Activated effector memory CD4-positive, alpha-beta T cell treated with Interleukin-2 at 50 U/mL for 16 hours (primary cell): Measurements from ENCODE around the gene TBC1D8.

Experiments
- DNase-seq: peaks from one replicate; pipeline ENCODE4 v3.0.0-alpha.2; 2020

The TBC1D8 gene

DNA sequence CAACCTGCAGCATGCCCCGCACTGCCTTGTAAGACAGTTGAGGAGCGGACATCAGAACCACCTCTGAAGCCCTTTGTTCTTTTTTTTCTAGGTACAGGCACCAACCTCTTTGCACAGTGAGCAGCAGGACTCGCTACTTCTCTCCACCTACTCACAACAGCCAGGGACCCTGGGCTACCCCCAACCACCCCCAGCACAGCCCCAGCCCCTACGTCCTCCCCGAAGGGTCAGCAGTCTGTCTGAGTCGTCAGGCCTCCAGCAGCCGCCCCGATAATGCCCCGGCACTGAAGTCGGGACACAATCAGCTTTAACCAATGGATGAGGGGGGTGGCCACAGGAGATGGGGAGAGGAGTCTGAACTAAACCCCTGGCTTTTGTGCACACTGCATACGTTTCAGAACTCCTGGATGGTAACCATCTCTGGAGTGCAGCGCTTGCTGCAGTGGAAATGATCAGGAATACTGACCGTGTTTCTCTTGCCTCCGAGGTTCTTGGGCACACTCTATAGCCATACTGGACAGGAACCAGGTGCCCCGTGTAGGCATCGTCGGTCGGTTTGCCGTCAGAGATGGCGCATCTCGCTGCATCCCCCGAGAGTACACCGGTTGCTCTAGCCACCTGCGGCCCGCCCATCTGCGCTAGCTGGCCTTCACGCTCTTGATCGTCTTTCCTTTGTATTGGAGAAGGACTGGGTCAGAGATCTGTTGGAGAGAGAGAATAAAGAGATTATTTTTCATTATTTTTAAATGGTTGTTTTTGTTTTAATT lies 155.7 kb downstream of the TBC1D8 start:
- DNase-seq, result no peak

- no peak for DNase-seq
These were observed 157.9 kb downstream of the TBC1D8 start for GRCh38 chr2:100993294-100993693.

DNA sequence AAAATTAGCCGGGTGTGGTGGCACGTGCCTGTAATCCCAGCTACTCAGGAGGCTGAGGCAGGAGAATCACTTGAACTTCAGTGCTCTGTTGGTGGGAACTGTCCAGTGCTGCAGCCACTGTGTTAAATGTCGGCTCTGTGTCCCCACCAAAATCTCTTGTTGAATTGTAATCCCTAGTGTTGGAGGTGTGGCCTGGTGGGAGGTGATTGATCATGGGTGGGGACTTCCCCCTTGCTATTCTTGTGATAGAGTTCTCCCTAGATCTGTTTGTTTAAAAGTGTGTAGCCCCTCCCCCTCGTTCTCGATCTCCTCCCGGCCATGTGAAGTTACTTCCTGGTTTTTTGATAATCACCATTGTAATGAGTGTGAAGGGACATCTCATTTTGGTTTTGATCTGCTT lies 158.9 kb downstream of the TBC1D8 start:
- no peak for DNase-seq

DNA sequence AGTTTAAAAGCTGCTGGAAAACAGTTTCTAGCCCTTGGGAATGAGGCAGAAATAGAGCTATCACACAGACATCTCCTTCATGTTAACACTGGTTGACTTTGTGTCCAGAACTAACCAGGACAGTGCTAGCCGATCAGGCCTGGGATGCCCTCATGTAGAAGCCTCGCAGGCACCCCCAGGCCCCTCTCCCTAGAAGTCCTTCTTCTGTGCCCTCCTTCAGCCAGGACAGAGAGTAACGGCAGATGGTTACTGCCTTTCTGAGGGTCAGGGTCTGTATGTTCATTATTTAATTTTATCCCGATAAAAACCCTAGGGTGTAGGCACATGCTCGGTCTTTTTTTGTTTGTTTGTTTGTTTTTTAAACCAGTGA lies 159.8 kb downstream of the TBC1D8 start:
- no peak for DNase-seq

DNA sequence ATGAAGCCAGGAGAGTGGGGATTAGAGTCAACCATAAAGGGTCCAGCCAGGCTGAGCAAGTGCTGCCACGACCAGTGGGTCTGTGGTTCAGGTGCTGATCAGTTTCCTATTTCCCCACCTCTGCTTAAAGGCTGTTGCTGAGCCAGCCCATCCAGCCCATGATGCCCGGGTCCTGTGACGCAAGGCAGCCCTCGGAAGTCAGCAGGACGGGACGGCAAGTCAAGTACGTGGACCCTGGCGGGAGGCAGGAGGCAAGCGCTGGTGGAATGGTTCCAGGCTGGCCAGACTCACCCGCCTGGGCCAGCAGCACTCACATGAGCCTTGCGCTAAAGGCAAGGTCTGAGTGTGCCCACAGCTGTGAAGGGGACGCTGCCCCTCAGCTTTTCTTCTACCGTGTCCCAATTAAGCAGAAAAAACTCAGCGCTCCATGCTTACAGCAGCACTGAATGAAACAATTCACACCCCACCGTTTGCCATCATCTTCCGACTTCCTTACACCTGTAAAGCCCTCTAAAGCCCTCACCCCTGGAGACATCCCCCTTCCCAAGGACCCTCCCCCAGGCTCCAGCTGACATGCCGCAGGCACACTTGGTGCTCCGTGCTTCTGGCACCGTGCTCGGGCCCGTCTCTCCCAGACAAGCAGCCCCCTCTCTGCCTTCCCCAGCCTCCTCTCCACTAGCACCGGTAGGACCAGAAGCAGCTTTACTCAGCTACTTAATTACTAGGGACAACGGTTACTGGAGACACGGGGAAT lies 160.4 kb downstream of the TBC1D8 start:
- no peak for DNase-seq

DNA sequence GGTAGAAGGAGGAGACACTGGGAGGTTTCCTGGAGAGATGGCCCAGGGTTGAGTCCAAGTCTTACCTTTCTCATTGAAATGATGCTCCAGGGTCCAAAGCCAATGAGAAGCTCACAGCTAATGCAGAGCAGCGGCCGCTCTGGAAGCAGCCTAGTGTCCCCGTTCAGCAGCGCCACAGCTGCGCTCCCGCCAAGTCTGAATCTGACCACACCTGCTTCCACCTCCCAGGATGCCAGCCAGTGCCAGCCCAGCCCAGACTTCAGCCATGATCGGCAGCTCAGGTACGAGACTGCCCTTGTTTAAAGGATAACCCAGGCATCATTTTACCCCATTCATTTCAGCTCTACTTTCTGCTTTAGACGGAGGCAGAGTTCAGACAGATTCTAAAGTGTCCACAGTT lies 161.0 kb downstream of the TBC1D8 start:
- DNase-seq, result no peak

- DNase-seq, result no peak
These were observed 161.5 kb downstream of the TBC1D8 start for GRCh38 chr2:100989666-100990065.

GRCh38 chr2:100988630-100989417 lies 162.4 kb downstream of the TBC1D8 start:
- no peak for DNase-seq

DNA sequence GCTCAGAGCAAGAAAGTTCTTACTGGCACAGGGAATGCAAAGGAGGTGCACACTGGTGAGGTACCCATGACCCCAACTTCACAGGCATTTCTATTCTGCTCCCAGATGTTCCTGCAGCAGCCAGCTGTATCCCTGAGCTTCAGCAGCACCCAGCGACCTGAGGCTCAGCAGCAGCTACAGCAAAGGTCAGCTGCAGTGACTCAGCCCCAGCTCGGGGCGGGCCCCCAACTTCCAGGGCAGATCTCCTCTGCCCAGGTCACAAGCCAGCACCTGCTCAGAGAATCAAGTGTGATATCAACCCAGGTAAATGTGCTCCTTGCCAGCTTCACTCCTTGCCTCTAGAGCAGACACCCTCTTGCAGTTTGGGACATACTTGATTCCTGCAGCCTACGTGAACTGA lies 163.2 kb downstream of the TBC1D8 start:
- DNase-seq, result no peak

DNA sequence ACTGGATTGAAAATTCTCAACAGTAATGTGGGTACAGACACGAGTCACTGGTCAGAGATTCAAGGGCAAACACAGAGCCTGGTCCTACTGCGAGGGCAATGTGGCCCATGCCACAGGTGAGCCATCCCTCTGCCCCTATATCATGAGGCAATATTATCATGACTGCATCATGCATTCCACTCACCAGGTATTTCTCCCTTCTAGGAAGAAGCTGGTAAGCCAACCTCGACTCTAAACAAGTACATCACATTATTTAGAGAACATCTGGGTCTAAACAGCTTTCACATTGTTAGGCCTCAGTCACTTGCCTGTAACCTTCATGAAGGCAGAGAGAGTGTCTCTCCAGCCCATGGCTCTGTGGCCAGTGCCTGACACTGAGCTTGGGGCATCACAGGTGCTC lies 163.6 kb downstream of the TBC1D8 start:
- no peak for DNase-seq

DNA sequence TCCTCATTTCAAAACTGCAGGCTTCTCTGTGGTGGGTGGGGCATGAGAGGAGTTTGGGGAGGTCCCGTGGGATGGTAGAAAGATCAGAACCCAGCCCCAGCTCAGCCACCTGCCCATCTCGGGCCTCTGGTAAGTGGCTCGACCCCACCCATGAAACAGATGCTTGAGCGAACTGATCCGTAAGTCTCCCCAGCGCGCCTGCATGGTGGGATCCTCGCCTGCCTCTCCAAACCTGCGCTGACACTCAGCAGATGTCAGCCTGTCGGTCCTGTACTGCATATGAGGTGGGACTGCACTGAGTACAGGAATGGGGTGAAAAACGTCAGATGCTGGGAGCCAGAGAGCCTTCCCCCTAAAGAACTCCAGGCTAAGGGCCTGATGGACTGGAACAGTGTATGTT lies 165.0 kb downstream of the TBC1D8 start:
- no peak for DNase-seq

DNA sequence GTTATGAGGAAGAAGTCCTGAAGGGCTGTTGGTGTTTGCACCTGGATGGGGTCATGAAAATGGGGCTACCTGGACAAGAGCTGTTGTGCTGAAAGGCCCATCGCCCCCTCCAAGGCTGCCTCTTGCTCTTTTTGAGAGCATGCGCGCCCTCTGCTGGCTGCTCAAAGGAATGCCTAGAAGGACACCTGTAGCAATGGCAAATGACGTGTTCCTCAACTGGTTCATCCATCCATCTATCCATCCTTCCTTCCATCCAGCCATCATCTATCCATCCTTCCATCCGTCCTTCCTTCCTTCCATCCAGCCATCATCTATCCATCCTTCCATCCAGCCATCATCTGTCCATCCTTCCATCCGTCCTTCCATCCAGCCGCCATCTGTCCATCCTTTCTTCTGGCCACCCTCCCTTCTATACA lies 166.3 kb downstream of the TBC1D8 start:
- DNase-seq, result peak; percentile 50

DNA sequence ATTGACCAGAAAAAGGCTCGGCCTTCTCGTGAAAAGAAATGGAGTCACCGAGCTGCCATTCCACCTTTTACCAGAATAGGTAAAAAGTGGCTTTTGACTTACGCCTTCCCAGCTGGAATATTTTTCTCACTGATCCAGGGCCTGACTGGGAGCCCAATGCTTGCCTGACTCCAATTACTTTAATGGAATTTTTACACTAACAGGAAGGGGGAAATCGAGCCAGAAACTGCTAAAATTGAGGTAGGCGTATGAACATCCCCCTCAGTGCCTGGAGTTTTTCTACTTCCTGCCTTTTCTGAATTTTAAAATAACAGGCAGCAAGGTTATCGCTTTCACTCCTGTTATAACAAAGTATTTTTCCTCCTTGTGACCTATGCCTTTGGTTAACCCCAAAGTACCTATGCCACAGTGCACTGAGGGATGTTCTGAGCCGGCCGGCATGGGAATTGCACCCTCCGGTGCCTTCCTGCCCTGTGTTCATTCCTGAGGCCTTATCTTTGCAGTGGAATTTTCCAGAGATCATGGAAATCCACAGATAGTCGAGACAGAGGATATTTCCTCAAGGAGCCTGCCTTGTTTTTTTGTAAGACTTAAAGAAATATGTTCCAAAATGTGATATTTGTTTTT lies 167.4 kb downstream of the TBC1D8 start:
- no peak for DNase-seq

DNA sequence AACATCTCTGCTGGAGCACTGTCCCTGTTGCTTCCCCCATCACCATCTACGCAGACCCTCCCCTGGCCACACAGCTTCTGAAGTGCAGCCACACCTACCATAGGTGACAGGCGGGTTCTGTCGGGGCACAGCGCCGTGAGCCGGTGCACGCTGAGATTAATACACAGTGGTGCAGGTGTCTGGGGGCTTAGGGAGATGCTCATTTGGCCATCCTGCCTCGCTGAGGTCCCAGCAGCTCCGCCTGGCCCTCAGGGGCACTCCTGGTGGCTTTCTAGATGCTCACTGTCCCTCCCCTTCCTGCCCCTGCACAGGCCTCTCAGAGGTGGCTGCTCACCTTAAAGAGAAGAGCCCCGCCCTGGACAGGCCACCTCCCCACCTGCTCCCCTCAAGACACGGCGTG lies 168.0 kb downstream of the TBC1D8 start:
- no peak for DNase-seq

GRCh38 chr2:100982431-100982861 lies 168.7 kb downstream of the TBC1D8 start:
- no peak for DNase-seq

DNA sequence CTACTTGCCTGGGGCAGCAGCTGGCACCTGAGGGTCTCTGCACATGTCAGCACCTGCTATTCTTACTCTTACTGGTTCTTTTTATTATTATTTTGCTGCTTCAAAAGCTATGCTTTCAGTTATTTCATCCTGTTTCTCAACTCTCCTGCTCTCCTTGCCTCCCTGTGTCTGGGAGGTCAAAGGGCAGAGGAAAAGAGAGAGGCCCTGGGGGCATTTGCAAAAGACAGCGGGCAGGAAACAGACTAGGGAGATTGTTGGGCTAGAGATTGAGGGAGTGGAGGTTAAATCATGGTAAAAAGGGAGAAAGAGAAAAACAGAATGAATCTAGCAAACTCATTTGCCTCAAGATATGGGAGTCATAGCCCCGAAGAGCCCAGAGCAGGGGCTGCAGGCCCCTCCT lies 170.2 kb downstream of the TBC1D8 start:
- DNase-seq, result no peak

DNA sequence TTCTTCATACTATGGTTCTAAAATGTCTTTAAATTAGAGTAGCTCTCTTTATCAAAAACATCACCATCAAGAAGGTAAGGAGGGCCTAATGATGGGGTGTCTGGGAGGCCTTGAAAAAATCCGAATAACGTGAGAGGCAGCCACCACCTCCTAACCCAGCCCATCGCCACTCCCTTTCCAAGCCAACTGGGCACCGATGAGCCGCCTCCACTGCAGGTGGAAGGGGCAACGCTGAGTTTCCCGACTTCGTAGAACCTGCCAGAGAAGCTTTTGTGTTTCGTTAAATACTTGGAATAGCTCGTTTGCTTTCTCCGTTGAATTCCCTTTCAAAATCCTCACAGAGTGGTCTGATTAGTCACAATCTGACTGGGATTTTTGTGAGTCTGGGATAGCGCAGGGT lies 171.1 kb downstream of the TBC1D8 start:
- no peak for DNase-seq

GRCh38 chr2:100978582-100979191 lies 172.5 kb downstream of the TBC1D8 start:
- DNase-seq, result no peak

DNA sequence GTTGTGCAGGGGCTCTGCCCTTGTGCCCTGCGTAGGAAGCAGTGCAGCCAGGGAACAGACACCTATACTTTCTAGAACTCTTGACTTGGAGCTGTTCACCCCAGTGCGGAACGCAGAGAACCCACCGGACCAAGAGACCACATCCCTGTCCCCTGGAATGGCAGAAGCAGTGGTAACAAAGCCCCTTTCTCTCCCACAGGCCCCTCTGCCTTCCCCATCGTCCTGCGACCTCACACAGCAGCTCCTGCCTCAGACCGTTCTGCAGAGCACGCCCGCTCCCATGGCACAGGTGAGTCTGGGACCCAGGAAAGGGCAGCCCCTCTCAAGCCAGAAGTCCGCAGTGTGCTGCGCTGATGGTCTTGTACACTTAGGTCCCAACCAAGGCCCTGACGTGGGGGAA lies 173.7 kb downstream of the TBC1D8 start:
- no peak for DNase-seq

GRCh38 chr2:100976645-100977391 lies 174.4 kb downstream of the TBC1D8 start:
- no peak for DNase-seq

- no peak for DNase-seq
These were observed 175.1 kb downstream of the TBC1D8 start for GRCh38 chr2:100976061-100976460.

GRCh38 chr2:100975521-100975785 lies 175.7 kb downstream of the TBC1D8 start:
- no peak for DNase-seq
